Panc1 (cell line): ENCODE measurements around the gene DRGX.

Experiments used
- CTCF ChIP-seq: fragments of 450-650 bp; IDR thresholded peaks from 2 replicates; pipeline ENCODE4 v1.5.1; 2017; ENCODE audit warnings: mild to moderate bottlenecking
- POLR2AphosphoS5 ChIP-seq: IDR thresholded peaks from 2 replicates; pipeline ENCODE4 v1.6.1; 2012; ENCODE audit warnings: mild to moderate bottlenecking, low read depth, low read length, moderate library complexity
- REST ChIP-seq, 2 experiments: IDR thresholded peaks; 2 replicates each; pipeline ENCODE4 v1.6.1; 2011 to 2012; ENCODE audit warnings: low read depth in 2 of 2, control low read depth in 1 of 2, low read length in 1 of 2, mild to moderate bottlenecking in 1 of 2, moderate library complexity in 1 of 2; ENCODE audit not compliant: insufficient read depth in 1 of 2
- TCF7L2 ChIP-seq: IDR thresholded peaks from 2 replicates; pipeline ENCODE4 v1.6.1; 2011; ENCODE audit warnings: mild to moderate bottlenecking, low read depth, low read length, inconsistent platforms

- TF ChIP-seq CTCF (no peak), REST (IDR thresholded peaks at IDR 0.05; ENCODE audit: insufficient read depth in 1 of 2, low read depth in 2 of 2, low read length in 1 of 2) (no peak), TCF7L2 (no peak), POLR2AphosphoS5 (no peak)
These were observed 31.1 kb downstream of the DRGX start for GRCh38 chr10:49364747-49365146.
